ENCODE measurements around the gene RBM14. TPM values are rescaled to one million over a fixed set of nuclear protein-coding genes. Genes with fewer than 3 reads are reported as not detected.
A peak's percentile ranks its signal among the peaks of the same experiment; 100 is the strongest.

RBM14 gene
- total and polyA plus RNA-seq, 9 of the 15 experiments (the other 6 are each of a cell fraction or from before 2014, with no cell fraction given), result 5.5 to 131 (median 42.6) TPM

DNA sequence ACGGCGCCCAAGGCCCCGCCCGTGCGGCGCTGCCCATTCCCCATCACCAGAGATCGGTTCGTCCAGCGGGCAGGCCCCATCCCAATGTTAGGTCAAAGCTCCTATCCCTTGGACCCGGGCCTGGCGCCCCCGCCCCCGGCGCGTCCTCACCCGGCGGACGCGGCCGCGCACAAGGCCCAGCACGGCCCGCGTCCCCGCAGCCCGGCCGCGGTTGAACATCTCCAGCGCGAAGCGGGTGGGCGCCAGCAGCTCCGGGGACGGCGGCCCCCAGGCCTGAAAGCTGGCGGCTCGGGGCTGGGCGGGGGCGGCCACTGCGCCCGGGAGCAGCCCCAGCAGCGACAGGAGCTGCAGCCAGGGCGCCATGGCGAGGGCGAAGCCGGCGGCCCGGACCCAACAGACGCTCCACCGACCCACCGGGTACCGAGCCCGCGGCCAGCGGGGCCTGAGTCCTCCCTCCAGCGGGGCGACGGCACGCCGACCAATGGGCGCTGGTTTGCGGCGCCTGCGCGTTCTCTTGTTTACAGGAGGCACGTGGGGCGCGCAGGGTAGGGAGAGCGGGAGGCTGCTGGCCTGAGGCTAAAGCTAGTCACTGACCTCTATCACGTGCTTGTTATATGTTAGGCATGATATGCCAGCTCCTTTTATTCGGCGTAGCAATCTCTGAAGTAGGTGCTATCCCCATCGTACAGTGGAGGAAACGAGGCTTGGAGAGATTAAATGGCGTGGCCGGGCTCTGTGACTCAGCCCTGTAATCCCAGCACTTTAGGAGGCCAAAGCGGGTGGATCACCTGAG is 48.1 kb upstream of the RBM14 start, which contains the start of gene CTSF (continued):
- TF ChIP-seq, protein P1, sequence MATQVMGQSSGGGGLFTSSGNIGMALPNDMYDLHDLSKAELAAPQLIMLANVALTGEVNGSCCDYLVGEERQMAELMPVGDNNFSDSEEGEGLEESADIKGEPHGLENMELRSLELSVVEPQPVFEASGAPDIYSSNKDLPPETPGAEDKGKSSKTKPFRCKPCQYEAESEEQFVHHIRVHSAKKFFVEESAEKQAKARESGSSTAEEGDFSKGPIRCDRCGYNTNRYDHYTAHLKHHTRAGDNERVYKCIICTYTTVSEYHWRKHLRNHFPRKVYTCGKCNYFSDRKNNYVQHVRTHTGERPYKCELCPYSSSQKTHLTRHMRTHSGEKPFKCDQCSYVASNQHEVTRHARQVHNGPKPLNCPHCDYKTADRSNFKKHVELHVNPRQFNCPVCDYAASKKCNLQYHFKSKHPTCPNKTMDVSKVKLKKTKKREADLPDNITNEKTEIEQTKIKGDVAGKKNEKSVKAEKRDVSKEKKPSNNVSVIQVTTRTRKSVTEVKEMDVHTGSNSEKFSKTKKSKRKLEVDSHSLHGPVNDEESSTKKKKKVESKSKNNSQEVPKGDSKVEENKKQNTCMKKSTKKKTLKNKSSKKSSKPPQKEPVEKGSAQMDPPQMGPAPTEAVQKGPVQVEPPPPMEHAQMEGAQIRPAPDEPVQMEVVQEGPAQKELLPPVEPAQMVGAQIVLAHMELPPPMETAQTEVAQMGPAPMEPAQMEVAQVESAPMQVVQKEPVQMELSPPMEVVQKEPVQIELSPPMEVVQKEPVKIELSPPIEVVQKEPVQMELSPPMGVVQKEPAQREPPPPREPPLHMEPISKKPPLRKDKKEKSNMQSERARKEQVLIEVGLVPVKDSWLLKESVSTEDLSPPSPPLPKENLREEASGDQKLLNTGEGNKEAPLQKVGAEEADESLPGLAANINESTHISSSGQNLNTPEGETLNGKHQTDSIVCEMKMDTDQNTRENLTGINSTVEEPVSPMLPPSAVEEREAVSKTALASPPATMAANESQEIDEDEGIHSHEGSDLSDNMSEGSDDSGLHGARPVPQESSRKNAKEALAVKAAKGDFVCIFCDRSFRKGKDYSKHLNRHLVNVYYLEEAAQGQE (IDR thresholded peaks at IDR 0.05; ENCODE audit: borderline replicate concordance), result 0 out of 2 replicates have a peak, but pooled peaks have one; percentile 12
- TF ChIP-seq, protein P1 (CRISPR knock-in tag; IDR thresholded peaks at IDR 0.05; ENCODE audit: low read depth), result no peak
- TF ChIP-seq HMG20B (CRISPR knock-in tag; IDR thresholded peaks at IDR 0.05) (no peak), ZNF217 (CRISPR knock-in tag; IDR thresholded peaks at IDR 0.05) (no peak), NR2F6 (CRISPR knock-in tag; IDR thresholded peaks at IDR 0.05) (no peak), ESRRB (CRISPR knock-in tag; IDR thresholded peaks at IDR 0.05; ENCODE audit: borderline replicate concordance) (no peak), ERF (CRISPR knock-in tag; IDR thresholded peaks at IDR 0.05) (peak; percentile 55), CEBPG (CRISPR knock-in tag; IDR thresholded peaks at IDR 0.05) (no peak; the same call in 1 of the 2 replicates), CEBPG (tag; conservative IDR thresholded peaks at IDR 0.05 in 1 of 2, IDR thresholded peaks at IDR 0.05 in 1 of 2) (no peak), IFI16 (CRISPR knock-in tag; IDR thresholded peaks at IDR 0.05) (no peak), IRF2 (CRISPR knock-in tag; IDR thresholded peaks at IDR 0.05) (no peak), SMAD2 (IDR thresholded peaks at IDR 0.05; ENCODE audit: low read depth, low read length) (no peak), NONO (IDR thresholded peaks at IDR 0.05; ENCODE audit: low read depth in 2 of 2, low read length in 1 of 2) (peak in 1 of 2 experiments; percentile 7; a peak in 1 of 4 replicates), PYGO2 (tag; IDR thresholded peaks at IDR 0.05) (no peak), TEAD1 (CRISPR knock-in tag; IDR thresholded peaks at IDR 0.05) (peak in 1 of 2 experiments; percentile 87; a peak in 2 of 4 replicates)
- TF ChIP-seq, protein P2, sequence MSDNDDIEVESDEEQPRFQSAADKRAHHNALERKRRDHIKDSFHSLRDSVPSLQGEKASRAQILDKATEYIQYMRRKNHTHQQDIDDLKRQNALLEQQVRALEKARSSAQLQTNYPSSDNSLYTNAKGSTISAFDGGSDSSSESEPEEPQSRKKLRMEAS (CRISPR knock-in tag; IDR thresholded peaks at IDR 0.05), result peak; percentile 99
- TF ChIP-seq, protein P3, sequence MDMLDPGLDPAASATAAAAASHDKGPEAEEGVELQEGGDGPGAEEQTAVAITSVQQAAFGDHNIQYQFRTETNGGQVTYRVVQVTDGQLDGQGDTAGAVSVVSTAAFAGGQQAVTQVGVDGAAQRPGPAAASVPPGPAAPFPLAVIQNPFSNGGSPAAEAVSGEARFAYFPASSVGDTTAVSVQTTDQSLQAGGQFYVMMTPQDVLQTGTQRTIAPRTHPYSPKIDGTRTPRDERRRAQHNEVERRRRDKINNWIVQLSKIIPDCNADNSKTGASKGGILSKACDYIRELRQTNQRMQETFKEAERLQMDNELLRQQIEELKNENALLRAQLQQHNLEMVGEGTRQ (CRISPR knock-in tag; IDR thresholded peaks at IDR 0.05), result peak; percentile 89
- TF ChIP-seq, protein P4, sequence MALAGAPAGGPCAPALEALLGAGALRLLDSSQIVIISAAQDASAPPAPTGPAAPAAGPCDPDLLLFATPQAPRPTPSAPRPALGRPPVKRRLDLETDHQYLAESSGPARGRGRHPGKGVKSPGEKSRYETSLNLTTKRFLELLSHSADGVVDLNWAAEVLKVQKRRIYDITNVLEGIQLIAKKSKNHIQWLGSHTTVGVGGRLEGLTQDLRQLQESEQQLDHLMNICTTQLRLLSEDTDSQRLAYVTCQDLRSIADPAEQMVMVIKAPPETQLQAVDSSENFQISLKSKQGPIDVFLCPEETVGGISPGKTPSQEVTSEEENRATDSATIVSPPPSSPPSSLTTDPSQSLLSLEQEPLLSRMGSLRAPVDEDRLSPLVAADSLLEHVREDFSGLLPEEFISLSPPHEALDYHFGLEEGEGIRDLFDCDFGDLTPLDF (CRISPR knock-in tag; IDR thresholded peaks at IDR 0.05), result no peak; the same call in 1 of the 2 replicates

Measured in K562 (cell line).